Measurements from ENCODE around the gene CLDN12. TPM values are rescaled to one million over a fixed set of nuclear protein-coding genes. Genes with fewer than 3 reads are reported as not detected.
"Not testable (repeated sequence)": the region's sequence is repeated elsewhere in the genome, so short reads cannot be mapped to it uniquely, and the experiment has no call there.

Gene CLDN12
- total and polyA plus RNA-seq, 11 donors, result 20.7 to 45.2 (median 31.4) TPM

DNA sequence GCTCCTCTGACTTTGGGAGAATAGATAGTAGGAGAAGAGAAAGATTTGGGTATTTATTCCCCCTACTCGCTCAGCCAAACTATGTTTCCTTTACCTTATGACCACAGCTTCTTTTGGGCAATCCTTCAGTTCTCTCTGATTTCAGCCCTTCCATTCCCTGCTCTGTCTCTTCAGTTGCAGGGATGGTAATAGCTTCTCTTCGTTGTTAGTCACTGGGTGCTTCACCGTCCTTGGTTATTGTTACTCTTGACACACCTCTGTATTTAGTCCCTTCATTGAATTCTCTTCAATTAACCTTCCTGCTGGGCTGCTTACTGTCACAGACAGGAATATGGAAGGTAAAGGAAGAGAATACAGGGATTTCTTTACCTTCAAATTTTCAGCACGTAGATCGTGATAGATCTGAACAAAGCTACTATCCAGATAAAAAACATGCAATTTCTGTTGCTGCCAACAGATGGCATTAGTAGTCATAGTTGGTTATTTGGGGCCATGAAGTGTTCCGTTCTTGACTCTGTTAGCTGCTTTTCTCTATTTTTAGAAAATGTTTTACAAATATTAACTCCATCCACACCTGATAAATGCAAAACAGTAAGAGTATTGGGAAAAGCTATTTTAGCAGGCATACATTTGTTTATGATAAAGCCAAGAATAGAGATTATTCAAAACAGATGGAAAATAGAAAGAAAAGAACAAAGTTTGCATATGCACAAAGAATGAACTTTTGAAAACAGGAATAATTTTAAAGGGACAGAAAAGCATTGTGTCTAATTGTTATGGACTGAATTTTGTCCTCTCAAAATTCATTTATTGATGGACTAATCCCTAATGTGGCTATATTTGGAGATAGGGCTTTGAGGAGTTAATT lies 52.1 kb downstream of the CLDN12 start:
- no peak overlapping the region for H3K27ac ChIP-seq
- TF ChIP-seq, protein P1, sequence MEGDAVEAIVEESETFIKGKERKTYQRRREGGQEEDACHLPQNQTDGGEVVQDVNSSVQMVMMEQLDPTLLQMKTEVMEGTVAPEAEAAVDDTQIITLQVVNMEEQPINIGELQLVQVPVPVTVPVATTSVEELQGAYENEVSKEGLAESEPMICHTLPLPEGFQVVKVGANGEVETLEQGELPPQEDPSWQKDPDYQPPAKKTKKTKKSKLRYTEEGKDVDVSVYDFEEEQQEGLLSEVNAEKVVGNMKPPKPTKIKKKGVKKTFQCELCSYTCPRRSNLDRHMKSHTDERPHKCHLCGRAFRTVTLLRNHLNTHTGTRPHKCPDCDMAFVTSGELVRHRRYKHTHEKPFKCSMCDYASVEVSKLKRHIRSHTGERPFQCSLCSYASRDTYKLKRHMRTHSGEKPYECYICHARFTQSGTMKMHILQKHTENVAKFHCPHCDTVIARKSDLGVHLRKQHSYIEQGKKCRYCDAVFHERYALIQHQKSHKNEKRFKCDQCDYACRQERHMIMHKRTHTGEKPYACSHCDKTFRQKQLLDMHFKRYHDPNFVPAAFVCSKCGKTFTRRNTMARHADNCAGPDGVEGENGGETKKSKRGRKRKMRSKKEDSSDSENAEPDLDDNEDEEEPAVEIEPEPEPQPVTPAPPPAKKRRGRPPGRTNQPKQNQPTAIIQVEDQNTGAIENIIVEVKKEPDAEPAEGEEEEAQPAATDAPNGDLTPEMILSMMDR (IDR thresholded peaks at IDR 0.05), result peak; percentile 42 to 82 (median 66)
- no peak for TF ChIP-seq POLR2A (IDR thresholded peaks at IDR 0.05)
- no peaks in the 10 kb centered on the region for H3K36me3 ChIP-seq
- ATAC-seq (peak in 3 of 4 donors; percentile 65 to 75 (median 68)), DNase-seq (no peak)
- 24 to 30% (median 28%) methylated on average over 6 of the region's 6 CpGs for WGBS, 4 donors
- peaks cover 0 to 8% (median 2%) of the 10 kb centered on the region in 12 donors for H3K4me1 ChIP-seq
- no peaks in the 10 kb centered on the region for H3K9me3 ChIP-seq
- intact Hi-C loops (cut with DNase I), result loop anchor here in 9 of 10 donors (1.0 to 10.0 kb wide), 10 partner anchors 169 to 579 kb away; no protein-coding TSS in a partner anchor
- peak overlapping the region in 6 of 12 donors; percentile 7 to 35 (median 24) for H3K4me3 ChIP-seq
- no peaks in the 10 kb centered on the region for H3K27me3 ChIP-seq

DNA sequence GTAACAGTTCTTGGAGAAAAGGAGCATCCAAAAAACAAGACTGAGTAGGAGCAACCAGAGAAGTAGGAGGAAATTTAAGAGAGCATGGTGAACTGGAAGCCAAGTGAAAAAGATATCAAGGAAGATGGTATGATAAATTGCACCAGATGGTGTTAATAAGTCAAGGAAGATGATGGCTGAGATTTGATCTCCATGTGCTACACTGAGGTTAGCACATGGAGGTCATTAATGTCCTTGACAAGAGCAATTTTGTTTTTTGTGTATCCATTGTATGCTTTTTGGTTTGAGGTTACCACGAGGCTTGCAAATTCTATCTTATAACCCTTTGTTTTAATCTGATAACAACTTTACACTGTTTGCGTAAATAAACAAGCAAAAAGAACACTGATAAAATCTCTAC lies 54.8 kb downstream of the CLDN12 start:
- ATAC-seq, result no peak
- no peaks in the 10 kb centered on the region for H3K36me3 ChIP-seq
- H3K4me3 ChIP-seq, result no peak overlapping the region
- no peak for DNase-seq
- H3K27me3 ChIP-seq, result no peaks in the 10 kb centered on the region
- no peak overlapping the region for H3K27ac ChIP-seq
- WGBS, 4 donors, result 76 to 85% (median 82%) methylated on average over 2 of the region's 2 CpGs
- intact Hi-C loops (cut with DNase I), result loop anchor here in 9 of 10 donors (5.0 to 10.0 kb wide), 6 partner anchors 167 to 577 kb away; no protein-coding TSS in a partner anchor
- no peaks in the 10 kb centered on the region for H3K9me3 ChIP-seq
- peaks cover 0 to 11% (median 2%) of the 10 kb centered on the region in 12 donors for H3K4me1 ChIP-seq
- TF ChIP-seq, protein P1 (IDR thresholded peaks at IDR 0.05), result no peak
- no peak for TF ChIP-seq POLR2A (IDR thresholded peaks at IDR 0.05)

DNA sequence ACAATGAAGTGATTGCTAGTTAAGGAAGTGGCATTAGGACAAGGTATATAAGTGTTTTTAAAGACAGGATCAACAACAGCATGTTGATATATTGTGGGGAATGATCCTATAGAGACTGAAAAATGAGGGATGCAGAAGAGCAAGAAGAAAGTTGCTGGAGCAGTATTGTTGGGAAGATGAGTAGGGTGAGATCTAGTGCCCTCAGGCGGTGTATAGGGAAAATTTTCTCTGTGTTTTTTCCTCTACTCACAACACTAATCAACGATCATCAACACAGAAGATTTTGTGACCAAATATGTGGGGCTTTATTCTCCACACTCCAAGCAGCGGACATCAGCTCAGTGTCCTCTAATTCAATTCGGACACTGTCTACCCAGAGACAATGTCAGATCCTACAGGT lies 56.6 kb downstream of the CLDN12 start:
- ATAC-seq (no peak), DNase-seq (no peak)
- 71 to 81% (median 77%) methylated on average over 4 of the region's 4 CpGs for WGBS, 4 donors
- Histone ChIP-seq H3K4me3 (no peak overlapping the region), H3K4me1 (peaks cover 0 to 17% (median 2%) of the 10 kb centered on the region in 12 donors), H3K27me3 (no peaks in the 10 kb centered on the region), H3K9me3 (peaks cover 0 to 12% (median 0%) of the 10 kb centered on the region in 12 donors), H3K27ac (no peak overlapping the region), H3K36me3 (no peaks in the 10 kb centered on the region)
- intact Hi-C loops (cut with DNase I), result loop anchor here in 9 of 10 donors (5.0 to 10.0 kb wide), 6 partner anchors 165 to 575 kb away; no protein-coding TSS in a partner anchor
- TF ChIP-seq POLR2A (IDR thresholded peaks at IDR 0.05), result no peak
- TF ChIP-seq, protein P1 (IDR thresholded peaks at IDR 0.05), result peak in 1 of 12 donors; percentile 18

DNA sequence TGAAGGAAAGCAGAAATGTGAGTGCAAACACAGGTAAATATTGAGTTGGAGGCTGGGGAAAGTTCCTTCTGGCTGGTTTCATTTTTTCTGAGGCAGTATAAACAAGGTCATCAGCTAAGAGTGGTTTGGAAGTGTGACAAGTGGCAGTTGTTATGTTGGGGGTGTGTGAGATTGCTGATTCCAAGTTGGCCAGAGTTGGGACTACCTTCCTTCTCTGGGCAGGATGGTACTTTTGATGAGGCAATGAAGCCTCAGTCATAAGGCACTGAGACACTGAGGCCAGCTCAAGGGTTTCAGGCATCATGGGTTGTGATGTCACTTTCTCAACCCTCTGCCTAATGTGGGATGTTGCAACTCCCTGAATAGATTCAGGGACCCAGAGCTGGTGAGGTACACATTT lies 58.0 kb downstream of the CLDN12 start:
- ATAC-seq, result peak in 1 of 4 donors; percentile 33
- no peak overlapping the region for H3K27ac ChIP-seq
- H3K36me3 ChIP-seq, result no peaks in the 10 kb centered on the region
- no peak overlapping the region for H3K4me3 ChIP-seq
- intact Hi-C loops (cut with DNase I), result no loop called here
- TF ChIP-seq, protein P1 (IDR thresholded peaks at IDR 0.05), result no peak
- no peak for TF ChIP-seq POLR2A (IDR thresholded peaks at IDR 0.05)
- peaks cover 0 to 13% (median 0%) of the 10 kb centered on the region in 12 donors for H3K9me3 ChIP-seq
- DNase-seq, result no peak
- H3K4me1 ChIP-seq, result peaks cover 0 to 11% (median 0%) of the 10 kb centered on the region in 12 donors
- no peaks in the 10 kb centered on the region for H3K27me3 ChIP-seq

DNA sequence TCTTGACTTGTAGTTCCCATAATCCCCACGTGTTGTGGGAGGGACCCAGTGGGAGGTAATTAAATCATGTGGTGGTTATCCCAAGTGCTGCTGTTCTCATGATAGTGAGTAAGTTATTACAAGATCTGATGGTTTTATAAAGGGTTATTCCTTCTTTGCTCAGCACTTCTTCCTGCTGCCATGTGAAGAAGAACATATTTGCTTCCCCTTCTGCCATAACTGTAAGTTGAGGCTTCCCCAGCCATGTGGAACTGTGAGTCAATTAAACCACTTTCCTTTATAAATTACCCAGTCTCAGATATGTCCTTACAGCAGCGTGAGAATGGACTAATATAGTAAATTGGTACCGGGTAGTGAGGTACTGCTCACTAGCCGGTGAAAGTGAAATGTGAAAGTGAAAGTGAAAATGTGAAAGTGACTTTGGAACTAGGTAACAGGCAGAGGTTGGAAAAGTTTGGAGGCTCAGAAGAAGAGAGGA lies 59.9 kb downstream of the CLDN12 start:
- peak in 2 of 4 donors; percentile 61 for ATAC-seq
- H3K36me3 ChIP-seq; intact Hi-C loops (cut with DNase I); DNase-seq; H3K27me3 ChIP-seq: not testable (repeated sequence)
- Histone ChIP-seq H3K9me3 (peaks cover 0 to 13% (median 0%) of the 10 kb centered on the region in 12 donors), H3K4me3 (peak overlapping the region in 10 of 12 donors; percentile 33 to 61 (median 46)), H3K4me1 (peaks cover 0 to 11% (median 0%) of the 10 kb centered on the region in 12 donors), H3K27ac (peak overlapping the region in 6 of 12 donors; percentile 13 to 78 (median 51))
- WGBS, 4 donors, result 18 to 36% (median 26%) methylated on average over 4 of the region's 4 CpGs

Measured in heart left ventricle (tissue), 16 donors.